ENCODE results near the gene SALL1. TPM values are rescaled to one million over a fixed set of nuclear protein-coding genes. Genes with fewer than 3 reads are reported as not detected.

The SALL1 gene
- polyA plus RNA-seq, 3 donors from 2014 or later, result not detected

- H3K4me1 Mint-ChIP-seq, result peaks cover 0 to 7% of the 10 kb centered on the region in 2 donors
- DNase-seq, result no peak
- H3K4me3 Mint-ChIP-seq, result no peak overlapping the region
- peaks cover 0 to 11% (median 5%) of the 10 kb centered on the region in 3 donors for H3K36me3 Mint-ChIP-seq
- H3K27me3 Mint-ChIP-seq (ENCODE audit: low read depth in 3 of 3), result peaks cover 12 to 23% (median 19%) of the 10 kb centered on the region in 3 donors
- no peak overlapping the region for H3K27ac Mint-ChIP-seq
- peaks cover 0 to 6% (median 4%) of the 10 kb centered on the region in 6 donors for H3K9me3 Mint-ChIP-seq
These were observed 2.5 kb upstream of the SALL1 start for GRCh38 chr16:51153577-51154031.

- peaks cover 0 to 7% of the 10 kb centered on the region in 2 donors for H3K4me1 Mint-ChIP-seq
- no peak for DNase-seq
- peaks cover 12 to 26% (median 24%) of the 10 kb centered on the region in 3 donors for H3K27me3 Mint-ChIP-seq (ENCODE audit: low read depth in 3 of 3)
- H3K4me3 Mint-ChIP-seq, result peak overlapping the region in 1 of 5 donors; percentile 69
- H3K27ac Mint-ChIP-seq, result no peak overlapping the region
- peaks cover 0 to 11% (median 5%) of the 10 kb centered on the region in 3 donors for H3K36me3 Mint-ChIP-seq
- peaks cover 0 to 6% (median 4%) of the 10 kb centered on the region in 6 donors for H3K9me3 Mint-ChIP-seq
These were observed 1.9 kb upstream of the SALL1 start for GRCh38 chr16:51152691-51153576.

- DNase-seq, result no peak
- peaks cover 0 to 6% (median 2%) of the 10 kb centered on the region in 6 donors for H3K9me3 Mint-ChIP-seq
- no peak overlapping the region for H3K27ac Mint-ChIP-seq
- H3K27me3 Mint-ChIP-seq (ENCODE audit: low read depth in 3 of 3), result peaks cover 11 to 31% (median 28%) of the 10 kb centered on the region in 3 donors
- peaks cover 0 to 11% (median 5%) of the 10 kb centered on the region in 3 donors for H3K36me3 Mint-ChIP-seq
- no peak overlapping the region for H3K4me3 Mint-ChIP-seq
- peaks cover 0 to 7% of the 10 kb centered on the region in 2 donors for H3K4me1 Mint-ChIP-seq
These were observed 1.0 kb upstream of the SALL1 start for GRCh38 chr16:51151961-51152663.

- Mint-ChIP-seq H3K27me3 (ENCODE audit: low read depth in 3 of 3) (peaks cover 11 to 31% (median 28%) of the 10 kb centered on the region in 3 donors), H3K9me3 (peaks cover 0 to 7% (median 2%) of the 10 kb centered on the region in 6 donors), H3K27ac (no peak overlapping the region), H3K4me1 (peaks cover 0 to 7% of the 10 kb centered on the region in 2 donors), H3K4me3 (no peak overlapping the region), H3K36me3 (peaks cover 0 to 11% (median 5%) of the 10 kb centered on the region in 3 donors)
- no peak for DNase-seq
These were observed 428 bp upstream of the SALL1 start for GRCh38 chr16:51151435-51151960.

GRCh38 chr16:51150165-51150887 lies 744 bp downstream of the SALL1 start:
- no peak overlapping the region for H3K4me3 Mint-ChIP-seq
- H3K36me3 Mint-ChIP-seq, result peaks cover 0 to 11% (median 5%) of the 10 kb centered on the region in 3 donors
- peaks cover 0 to 8% (median 2%) of the 10 kb centered on the region in 6 donors for H3K9me3 Mint-ChIP-seq
- DNase-seq, result no peak
- H3K4me1 Mint-ChIP-seq, result peaks cover 0 to 7% of the 10 kb centered on the region in 2 donors
- peaks cover 11 to 34% (median 28%) of the 10 kb centered on the region in 3 donors for H3K27me3 Mint-ChIP-seq (ENCODE audit: low read depth in 3 of 3)
- H3K27ac Mint-ChIP-seq, result no peak overlapping the region

- Mint-ChIP-seq H3K27ac (no peak overlapping the region), H3K9me3 (peaks cover 0 to 8% (median 2%) of the 10 kb centered on the region in 6 donors), H3K27me3 (ENCODE audit: low read depth in 3 of 3) (peaks cover 11 to 35% (median 28%) of the 10 kb centered on the region in 3 donors), H3K4me3 (no peak overlapping the region), H3K36me3 (peaks cover 0 to 11% (median 5%) of the 10 kb centered on the region in 3 donors), H3K4me1 (peaks cover 0 to 7% of the 10 kb centered on the region in 2 donors)
- no peak for DNase-seq
These were observed 1.3 kb downstream of the SALL1 start for GRCh38 chr16:51149721-51150164.

GRCh38 chr16:51149251-51149661 lies 1.8 kb downstream of the SALL1 start:
- H3K36me3 Mint-ChIP-seq, result peaks cover 0 to 11% (median 5%) of the 10 kb centered on the region in 3 donors
- H3K4me3 Mint-ChIP-seq, result no peak overlapping the region
- no peak for DNase-seq
- peaks cover 0 to 7% of the 10 kb centered on the region in 2 donors for H3K4me1 Mint-ChIP-seq
- peaks cover 0 to 8% (median 2%) of the 10 kb centered on the region in 6 donors for H3K9me3 Mint-ChIP-seq
- H3K27me3 Mint-ChIP-seq (ENCODE audit: low read depth in 3 of 3), result peaks cover 11 to 35% (median 28%) of the 10 kb centered on the region in 3 donors
- H3K27ac Mint-ChIP-seq, result no peak overlapping the region

- H3K4me3 Mint-ChIP-seq, result no peak overlapping the region
These were observed 2.3 kb downstream of the SALL1 start for GRCh38 chr16:51148678-51149228.

GRCh38 chr16:51147776-51148677 lies 3.0 kb downstream of the SALL1 start:
- Mint-ChIP-seq H3K9me3 (peaks cover 0 to 2% (median 0%) of the 10 kb centered on the region in 6 donors), H3K4me1 (peaks cover 0 to 2% of the 10 kb centered on the region in 2 donors), H3K27ac (no peak overlapping the region), H3K4me3 (no peak overlapping the region), H3K27me3 (ENCODE audit: low read depth in 3 of 3) (peaks cover 9 to 32% (median 23%) of the 10 kb centered on the region in 3 donors), H3K36me3 (peaks cover 0 to 7% (median under 1%) of the 10 kb centered on the region in 3 donors)
- DNase-seq, result no peak

More at GRCh38 chr16:51148678-51149228, 2.3 kb downstream of the SALL1 start:
- Mint-ChIP-seq H3K27me3 (ENCODE audit: low read depth in 3 of 3) (peaks cover 11 to 33% (median 28%) of the 10 kb centered on the region in 3 donors), H3K36me3 (peaks cover 0 to 11% (median 5%) of the 10 kb centered on the region in 3 donors), H3K4me1 (peaks cover 0 to 7% of the 10 kb centered on the region in 2 donors), H3K27ac (no peak overlapping the region), H3K9me3 (peaks cover 0 to 7% (median under 1%) of the 10 kb centered on the region in 6 donors)
- DNase-seq, result no peak

GRCh38 chr16:51146256-51146924 lies 4.7 kb downstream of the SALL1 start:
- no peak for DNase-seq
- peaks cover 0 to 6% (median 0%) of the 10 kb centered on the region in 3 donors for H3K36me3 Mint-ChIP-seq
- H3K9me3 Mint-ChIP-seq, result peaks cover 0 to 2% (median 0%) of the 10 kb centered on the region in 6 donors
- H3K27ac Mint-ChIP-seq, result no peak overlapping the region
- no peak overlapping the region for H3K4me3 Mint-ChIP-seq
- peaks cover 5 to 30% (median 20%) of the 10 kb centered on the region in 3 donors for H3K27me3 Mint-ChIP-seq (ENCODE audit: low read depth in 3 of 3)
- no peaks in the 10 kb centered on the region for H3K4me1 Mint-ChIP-seq

GRCh38 chr16:51144203-51144602 lies 6.9 kb downstream of the SALL1 start:
- Mint-ChIP-seq H3K4me3 (no peak overlapping the region), H3K4me1 (no peaks in the 10 kb centered on the region), H3K9me3 (peaks cover 0 to 2% (median 0%) of the 10 kb centered on the region in 6 donors), H3K27me3 (ENCODE audit: low read depth in 3 of 3) (peaks cover 3 to 25% (median 14%) of the 10 kb centered on the region in 3 donors), H3K36me3 (peaks cover 0 to 6% (median 0%) of the 10 kb centered on the region in 3 donors), H3K27ac (no peak overlapping the region)
- no peak for DNase-seq

All from immature natural killer cell (primary cell).